Mesodermal cell (in vitro differentiated cells): ENCODE results near the gene LHPP.

Experiments used
- H3K27ac ChIP-seq: 2 replicates; pipeline ENCODE4 v1.7.0; 2013; ENCODE audit warnings: mild to moderate bottlenecking, low read depth, low read length, moderate library complexity; ENCODE audit not compliant: severe bottlenecking
- H3K36me3 ChIP-seq: 2 replicates; pipeline ENCODE4 v1.7.1; 2013; ENCODE audit warnings: mild to moderate bottlenecking, low read length, moderate library complexity; ENCODE audit not compliant: control insufficient read depth, insufficient read depth
- H3K4me1 ChIP-seq: one replicate; pipeline ENCODE4 v1.7.1; 2013; ENCODE audit warnings: mild to moderate bottlenecking, low read length; ENCODE audit not compliant: insufficient read depth, control insufficient read depth, poor library complexity, severe bottlenecking
- H3K4me3 ChIP-seq: 2 replicates; pipeline ENCODE4 v1.7.0; 2013; ENCODE audit warnings: low read length, control low read depth, mild to moderate bottlenecking; ENCODE audit not compliant: insufficient read depth, poor library complexity, severe bottlenecking; ENCODE audit errors: extremely low read depth
- H3K9me3 ChIP-seq: 2 replicates; pipeline ENCODE4 v1.7.1; 2013; ENCODE audit warnings: mild to moderate bottlenecking, low read length, moderate library complexity; ENCODE audit not compliant: control insufficient read depth
- WGBS, 2 experiments: methylation state at CpG; one replicate each; pipeline ENCODE4 v1.1.5; 2013; ENCODE audit warnings: missing lambda C conversion rate in 2 of 2; ENCODE audit not compliant: insufficient coverage in 2 of 2; 5-methylcytosine and 5-hydroxymethylcytosine counted together

Gene LHPP

DNA sequence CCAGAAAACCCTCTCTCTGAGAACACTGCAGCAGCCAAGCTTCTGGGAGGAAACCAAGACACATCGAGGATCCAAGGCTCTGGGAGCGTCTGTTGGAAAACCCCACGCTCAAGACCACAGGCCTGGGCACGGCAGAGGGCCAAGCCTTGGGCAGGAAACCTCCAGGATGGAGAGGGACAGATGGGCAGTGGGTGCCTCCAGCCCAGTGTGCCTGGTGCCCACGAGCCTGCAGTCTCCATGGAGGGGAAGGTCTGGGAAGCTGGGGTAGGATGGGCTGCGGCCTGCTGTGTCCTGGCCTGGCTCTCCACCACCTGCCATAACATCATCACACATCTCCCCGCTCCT lies 186.5 kb downstream of the LHPP start:
- peak overlapping the region; percentile 10 for H3K27ac ChIP-seq
- 97 to 98% methylated on average over 4 of the region's 7 CpGs for WGBS, 2 experiments
- peaks cover 21% of the 10 kb centered on the region for H3K4me1 ChIP-seq
- H3K9me3 ChIP-seq: no peaks in the 10 kb centered on the region
- H3K36me3 ChIP-seq: peaks cover 4% of the 10 kb centered on the region
- H3K4me3 ChIP-seq: no peak overlapping the region

DNA sequence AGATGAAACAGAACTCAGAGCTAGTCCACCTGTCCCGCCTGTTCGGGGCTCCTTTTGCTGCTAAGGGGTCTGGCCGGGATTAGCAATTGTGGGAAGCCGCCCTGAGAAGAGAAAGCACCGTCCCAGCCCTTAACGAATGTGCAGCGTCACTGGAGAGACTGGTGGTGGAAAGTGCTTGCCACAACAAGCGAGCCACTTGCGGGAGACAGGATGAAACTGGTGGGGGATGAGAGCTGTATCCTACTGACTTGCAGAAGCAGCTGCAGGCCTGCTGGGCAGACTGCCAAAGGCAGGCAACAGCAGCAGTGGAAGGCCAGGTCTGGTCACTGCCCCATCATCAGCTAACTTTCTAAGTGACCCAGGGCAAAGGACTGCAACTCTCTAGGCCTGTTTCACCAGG lies 187.1 kb downstream of the LHPP start:
- Histone ChIP-seq H3K36me3 (peaks cover 6% of the 10 kb centered on the region), H3K9me3 (no peaks in the 10 kb centered on the region), H3K4me3 (no peak overlapping the region), H3K27ac (no peak overlapping the region), H3K4me1 (peaks cover 21% of the 10 kb centered on the region)
- WGBS, 2 experiments: 90 to 97% methylated on average over 9 of the region's 9 CpGs

DNA sequence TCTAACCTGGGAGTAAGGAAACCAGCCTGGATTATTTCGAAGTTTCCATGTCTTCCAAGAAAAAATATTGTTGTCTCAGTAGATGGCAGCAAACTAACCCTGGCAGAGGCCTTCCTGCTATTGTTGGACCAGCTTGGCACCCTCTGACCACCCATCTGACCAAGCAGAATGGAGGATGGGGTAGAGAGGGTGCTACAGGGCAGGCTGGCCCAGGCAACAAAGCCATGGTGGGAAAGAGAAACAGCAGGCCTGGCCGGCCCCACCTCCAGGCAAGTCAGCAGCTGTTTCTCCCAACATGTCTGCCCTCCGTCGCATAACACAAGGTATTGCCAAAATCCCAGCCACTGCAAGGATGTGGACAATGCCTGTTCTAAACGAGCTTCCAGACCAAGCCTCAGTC lies 187.6 kb downstream of the LHPP start:
- 63 to 72% methylated on average over 4 to 5 of the region's 5 CpGs for WGBS, 2 experiments
- H3K4me3 ChIP-seq: no peak overlapping the region
- no peaks in the 10 kb centered on the region for H3K9me3 ChIP-seq
- no peak overlapping the region for H3K27ac ChIP-seq
- peaks cover 21% of the 10 kb centered on the region for H3K4me1 ChIP-seq
- peaks cover 11% of the 10 kb centered on the region for H3K36me3 ChIP-seq

DNA sequence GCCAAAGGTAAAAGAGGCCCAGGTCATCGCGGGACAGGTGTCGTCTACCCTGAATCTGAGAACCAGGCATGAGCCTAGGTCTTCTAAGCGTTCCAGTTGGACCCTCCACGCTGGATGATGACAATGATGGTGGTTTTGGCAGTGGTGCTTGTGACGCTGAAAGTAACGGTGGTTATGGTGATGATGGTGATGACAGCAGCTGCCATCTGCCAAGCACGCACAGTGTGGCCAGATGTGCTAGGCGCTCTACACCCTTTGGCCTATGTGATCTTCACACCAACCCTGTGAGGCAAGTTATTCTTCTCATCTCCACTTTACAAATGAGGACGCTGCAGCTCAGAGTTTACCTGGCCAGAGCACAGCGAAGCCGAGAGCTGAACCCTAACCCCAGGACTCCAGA lies 188.6 kb downstream of the LHPP start:
- no peaks in the 10 kb centered on the region for H3K9me3 ChIP-seq
- 91 to 96% methylated on average over 11 of the region's 12 CpGs for WGBS, 2 experiments
- peak overlapping the region; percentile 67 for H3K27ac ChIP-seq
- no peak overlapping the region for H3K4me3 ChIP-seq
- H3K36me3 ChIP-seq: peaks cover 11% of the 10 kb centered on the region
- H3K4me1 ChIP-seq: peaks cover 25% of the 10 kb centered on the region

DNA sequence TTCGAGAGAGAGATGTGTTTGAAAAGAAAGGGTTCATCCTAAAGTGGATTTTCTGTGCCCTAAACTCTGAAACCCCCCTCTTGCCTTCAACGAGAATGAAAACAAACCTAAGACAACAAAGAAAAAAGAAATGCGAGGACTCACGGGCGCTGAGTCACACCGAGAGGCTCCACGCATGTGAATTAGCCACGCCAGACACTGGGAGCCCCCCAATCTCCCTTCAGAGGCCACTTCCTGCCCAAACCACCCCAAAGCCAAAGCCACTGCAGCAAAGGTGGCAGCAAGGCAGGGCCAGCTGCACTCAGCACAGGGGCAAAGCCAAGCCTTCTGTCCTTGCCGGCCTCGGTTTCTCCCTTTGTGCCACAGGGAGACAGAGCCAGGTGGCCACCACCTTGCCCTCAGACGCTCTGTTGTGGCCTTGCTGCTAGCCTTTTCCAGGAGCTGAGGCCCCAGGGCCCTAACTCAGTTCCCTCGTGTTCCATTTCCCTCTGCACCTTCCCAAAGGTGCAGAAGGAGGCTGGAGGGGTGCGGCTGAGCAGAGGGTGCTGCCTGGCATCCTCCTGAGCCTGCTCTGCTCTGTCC lies 189.3 kb downstream of the LHPP start:
- H3K4me1 ChIP-seq: peaks cover 25% of the 10 kb centered on the region
- peak overlapping the region; percentile 67 for H3K27ac ChIP-seq
- no peak overlapping the region for H3K4me3 ChIP-seq
- H3K9me3 ChIP-seq: no peaks in the 10 kb centered on the region
- peaks cover 13% of the 10 kb centered on the region for H3K36me3 ChIP-seq
- 60 to 65% methylated on average over 4 to 10 of the region's 13 CpGs for WGBS, 2 experiments

DNA sequence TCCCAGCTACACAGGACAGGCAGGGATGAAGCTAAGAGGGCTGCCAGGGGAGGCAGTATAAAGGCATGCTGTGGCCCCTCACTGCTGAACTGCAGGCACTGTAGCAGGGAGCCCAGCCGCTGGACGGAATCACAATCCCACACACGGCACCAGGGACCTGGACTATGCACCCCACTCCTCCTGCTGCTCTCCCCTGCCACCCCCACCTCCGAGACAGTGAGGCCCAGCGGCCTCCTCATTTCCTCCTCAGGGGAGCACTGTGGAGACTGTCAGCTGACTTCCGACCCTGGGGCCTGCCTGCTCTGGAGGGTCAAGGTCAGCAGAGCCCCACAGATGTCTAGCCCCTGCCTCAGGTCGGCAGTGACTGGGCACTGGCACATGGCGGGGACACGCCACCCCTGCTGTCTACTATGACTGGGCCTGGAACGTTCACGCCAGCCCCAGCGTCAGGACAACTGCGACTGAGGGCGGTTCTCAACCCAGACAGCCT lies 189.8 kb downstream of the LHPP start:
- Histone ChIP-seq H3K27ac (no peak overlapping the region), H3K36me3 (peaks cover 14% of the 10 kb centered on the region), H3K4me1 (peaks cover 25% of the 10 kb centered on the region), H3K4me3 (no peak overlapping the region), H3K9me3 (no peaks in the 10 kb centered on the region)
- WGBS, 2 experiments: 90 to 93% methylated on average over 10 to 13 of the region's 14 CpGs

DNA sequence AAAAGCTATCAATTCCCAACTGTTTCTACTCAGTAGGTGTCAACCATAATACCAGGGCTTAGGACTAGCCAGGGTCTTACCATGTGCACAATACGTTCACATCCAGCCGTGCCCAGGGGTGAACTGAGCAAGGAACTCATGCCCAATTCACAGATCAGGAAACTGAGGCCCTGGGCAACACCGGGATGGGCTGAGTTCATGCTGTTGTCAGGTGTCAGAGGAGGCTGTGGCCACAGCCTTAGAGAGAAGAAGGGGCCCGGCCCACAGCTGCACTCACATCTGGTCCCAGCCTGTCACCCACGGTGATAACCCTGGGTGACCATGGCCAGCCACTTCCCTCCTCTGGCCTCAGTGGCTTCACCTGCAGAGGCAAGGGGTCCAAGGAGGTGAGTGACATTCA lies 190.6 kb downstream of the LHPP start:
- Histone ChIP-seq H3K4me1 (peaks cover 25% of the 10 kb centered on the region), H3K4me3 (no peak overlapping the region), H3K9me3 (no peaks in the 10 kb centered on the region), H3K27ac (no peak overlapping the region), H3K36me3 (peaks cover 14% of the 10 kb centered on the region)
- 95 to 100% methylated on average over 3 to 4 of the region's 5 CpGs for WGBS, 2 experiments

DNA sequence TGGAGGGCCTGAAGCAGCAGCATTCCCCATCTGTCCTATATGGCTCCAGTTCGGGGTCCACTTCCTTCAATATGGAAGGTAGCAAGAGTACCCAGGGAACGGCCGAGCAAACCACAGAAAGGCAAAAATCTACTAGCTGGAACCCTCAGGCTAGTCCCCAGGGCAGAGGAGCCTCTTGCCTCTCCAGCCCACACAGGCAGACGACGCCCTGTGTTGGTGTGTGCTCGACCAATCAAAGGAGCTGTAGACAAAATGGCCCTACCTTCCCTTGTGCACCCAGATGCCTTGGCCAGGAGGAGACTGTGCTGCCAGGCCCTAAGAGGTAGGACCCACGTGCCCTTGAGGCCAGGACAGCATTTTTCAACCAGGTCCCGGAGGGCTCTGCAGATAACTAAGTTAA lies 191.1 kb downstream of the LHPP start:
- H3K36me3 ChIP-seq: peaks cover 11% of the 10 kb centered on the region
- 95 to 96% methylated on average over 7 to 8 of the region's 8 CpGs for WGBS, 2 experiments
- no peak overlapping the region for H3K4me3 ChIP-seq
- H3K27ac ChIP-seq: no peak overlapping the region
- H3K4me1 ChIP-seq: peaks cover 25% of the 10 kb centered on the region
- no peaks in the 10 kb centered on the region for H3K9me3 ChIP-seq

DNA sequence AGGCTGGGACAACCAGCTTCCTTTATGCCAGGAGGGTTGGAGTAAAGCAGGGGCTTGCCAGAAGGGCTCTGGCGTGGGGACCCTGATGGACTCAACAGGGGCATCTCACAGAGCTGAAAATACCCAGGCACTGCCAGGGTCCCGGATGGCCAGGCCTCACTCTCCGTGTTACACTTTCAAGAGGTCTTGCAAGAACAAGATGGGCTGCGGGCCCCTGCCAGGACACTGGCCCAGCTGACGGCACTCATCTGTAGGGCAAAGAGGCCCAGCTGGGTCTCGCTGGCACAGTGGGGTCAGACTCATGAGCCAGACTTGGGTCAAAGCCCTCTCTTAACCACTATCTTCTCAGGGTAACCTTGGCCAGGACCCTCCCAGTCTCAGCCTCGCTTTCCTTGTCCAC lies 191.7 kb downstream of the LHPP start:
- peaks cover 11% of the 10 kb centered on the region for H3K36me3 ChIP-seq
- H3K27ac ChIP-seq: no peak overlapping the region
- H3K4me3 ChIP-seq: no peak overlapping the region
- H3K9me3 ChIP-seq: no peaks in the 10 kb centered on the region
- WGBS, 2 experiments: 71 to 79% methylated on average over 6 to 7 of the region's 7 CpGs
- H3K4me1 ChIP-seq: peaks cover 20% of the 10 kb centered on the region

DNA sequence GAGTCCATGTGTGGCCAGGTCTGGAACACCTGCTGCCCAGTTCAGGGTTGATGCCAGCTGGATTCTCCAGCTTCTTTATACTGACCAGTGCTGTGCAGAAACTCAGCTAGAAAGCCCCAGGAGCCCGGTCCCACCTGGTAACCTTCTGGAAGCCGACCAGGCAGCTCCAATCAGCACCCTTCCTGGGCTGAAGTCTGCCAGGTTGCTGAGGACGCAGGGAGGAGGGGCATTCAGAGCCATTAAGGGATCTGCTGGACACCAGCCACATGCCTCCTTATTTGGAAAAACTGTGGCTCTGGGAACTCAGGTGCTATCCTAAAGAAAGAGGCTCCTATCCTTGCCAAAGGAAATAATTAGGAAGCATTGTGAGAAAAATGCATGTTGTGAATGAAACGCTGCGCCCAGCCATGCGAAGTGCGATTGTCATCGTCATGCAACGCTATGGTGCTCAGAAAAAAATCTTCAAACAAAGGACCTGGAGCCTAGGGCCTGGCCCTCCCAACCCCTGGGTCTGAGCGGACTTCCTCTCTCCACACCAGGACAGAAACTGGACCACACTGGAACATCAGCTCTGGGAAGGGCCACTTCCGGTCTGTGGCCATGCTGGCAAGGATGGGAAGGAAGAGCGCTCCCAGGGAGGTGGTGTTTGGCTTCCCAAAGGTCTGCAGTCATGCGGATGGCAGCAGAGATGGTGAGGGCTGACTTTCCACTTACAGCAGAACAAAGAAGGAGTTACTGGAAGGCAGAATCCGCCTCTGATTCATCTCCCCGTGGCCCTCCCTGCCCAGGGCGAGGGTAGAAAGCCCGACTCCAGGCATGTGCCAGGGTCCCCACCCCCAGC lies 192.4 kb downstream of the LHPP start:
- H3K36me3 ChIP-seq: peaks cover 11% of the 10 kb centered on the region
- no peaks in the 10 kb centered on the region for H3K9me3 ChIP-seq
- H3K4me3 ChIP-seq: no peak overlapping the region
- no peak overlapping the region for H3K27ac ChIP-seq
- 97% methylated on average over 14 to 15 of the region's 17 CpGs for WGBS, 2 experiments
- H3K4me1 ChIP-seq: peaks cover 18% of the 10 kb centered on the region

DNA sequence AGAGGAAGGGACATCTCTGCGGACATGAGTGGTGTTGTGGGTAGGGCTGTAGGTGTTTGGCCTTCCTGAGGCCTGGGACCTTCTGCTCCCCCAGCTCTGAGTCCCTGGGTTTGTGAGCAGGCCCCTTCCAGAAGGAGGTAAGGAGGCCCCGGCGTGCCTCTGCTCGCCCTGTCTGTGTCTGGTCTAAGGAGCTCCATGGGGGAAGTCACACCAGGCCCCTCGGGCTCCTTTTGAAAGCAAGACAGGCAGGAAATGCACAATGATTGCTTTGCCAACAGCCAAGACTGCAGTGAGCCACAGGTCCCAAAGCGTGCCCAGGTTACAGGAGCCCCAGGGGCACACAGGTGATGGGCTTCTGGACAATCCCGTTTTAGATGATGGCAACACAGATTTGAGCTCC lies 193.1 kb downstream of the LHPP start:
- H3K9me3 ChIP-seq: no peaks in the 10 kb centered on the region
- WGBS, 2 experiments: 88 to 95% methylated on average over 6 of the region's 7 CpGs
- H3K27ac ChIP-seq: no peak overlapping the region
- peaks cover 11% of the 10 kb centered on the region for H3K36me3 ChIP-seq
- no peak overlapping the region for H3K4me3 ChIP-seq
- peaks cover 18% of the 10 kb centered on the region for H3K4me1 ChIP-seq
